ENCODE measurements around the gene FZR1.
A peak's percentile ranks its signal among the peaks of the same experiment; 100 is the strongest.

Gene FZR1

DNA sequence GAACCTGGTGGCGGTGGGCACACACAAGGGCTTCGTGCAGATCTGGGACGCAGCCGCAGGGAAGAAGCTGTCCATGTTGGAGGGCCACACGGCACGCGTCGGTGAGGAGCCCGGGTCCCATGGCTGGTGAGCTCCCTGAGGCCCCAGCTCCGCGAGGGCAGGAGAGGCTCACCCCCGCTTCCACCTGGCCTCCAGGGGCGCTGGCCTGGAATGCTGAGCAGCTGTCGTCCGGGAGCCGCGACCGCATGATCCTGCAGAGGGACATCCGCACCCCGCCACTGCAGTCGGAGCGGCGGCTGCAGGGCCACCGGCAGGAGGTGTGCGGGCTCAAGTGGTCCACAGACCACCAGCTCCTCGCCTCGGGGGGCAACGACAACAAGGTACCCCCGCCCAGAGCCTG lies 25.6 kb downstream of the FZR1 start:
- DNase-seq (ENCODE audit: low read depth in 2 of 2), result no peak

DNA sequence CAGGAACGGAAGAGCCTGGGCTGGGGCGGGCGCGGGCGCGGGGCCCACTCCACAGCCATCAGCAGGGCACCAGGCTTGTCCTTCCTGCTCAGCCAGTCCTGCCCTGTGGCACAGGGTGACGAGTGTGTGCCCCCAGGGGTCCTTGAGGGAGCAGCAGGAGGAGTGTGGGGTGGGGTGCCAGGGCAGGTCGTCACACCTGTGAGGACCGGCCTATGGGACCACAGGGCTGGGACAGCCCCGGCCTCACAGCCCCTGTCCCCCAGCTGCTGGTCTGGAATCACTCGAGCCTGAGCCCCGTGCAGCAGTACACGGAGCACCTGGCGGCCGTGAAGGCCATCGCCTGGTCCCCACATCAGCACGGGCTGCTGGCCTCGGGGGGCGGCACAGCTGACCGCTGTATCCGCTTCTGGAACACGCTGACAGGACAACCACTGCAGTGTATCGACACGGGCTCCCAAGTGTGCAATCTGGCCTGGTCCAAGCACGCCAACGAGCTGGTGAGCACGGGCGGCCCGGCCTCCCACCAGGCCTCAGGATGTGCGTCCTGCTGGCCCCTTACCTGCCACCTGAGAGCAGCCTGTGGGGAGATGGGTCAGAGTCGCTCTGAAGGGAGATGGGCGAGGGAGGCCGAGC lies 26.2 kb downstream of the FZR1 start:
- no peak for DNase-seq (ENCODE audit: low read depth in 2 of 2)

DNA sequence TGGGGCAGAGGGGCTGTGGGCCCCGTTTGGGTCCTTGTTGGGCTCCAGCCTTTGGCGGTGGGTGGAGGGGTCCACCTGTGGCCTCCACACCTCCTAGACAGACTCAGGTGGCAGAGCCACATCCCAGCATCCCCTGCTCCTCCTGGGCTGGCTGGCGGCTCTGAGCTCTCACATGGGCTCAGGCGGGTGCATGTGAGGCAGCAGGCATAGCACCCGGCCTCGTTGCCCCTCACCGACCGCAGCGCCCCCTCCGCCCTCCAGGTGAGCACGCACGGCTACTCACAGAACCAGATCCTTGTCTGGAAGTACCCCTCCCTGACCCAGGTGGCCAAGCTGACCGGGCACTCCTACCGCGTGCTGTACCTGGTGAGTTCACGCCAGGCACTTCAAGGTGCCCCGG lies 26.9 kb downstream of the FZR1 start:
- DNase-seq (ENCODE audit: low read depth in 2 of 2), result no peak

DNA sequence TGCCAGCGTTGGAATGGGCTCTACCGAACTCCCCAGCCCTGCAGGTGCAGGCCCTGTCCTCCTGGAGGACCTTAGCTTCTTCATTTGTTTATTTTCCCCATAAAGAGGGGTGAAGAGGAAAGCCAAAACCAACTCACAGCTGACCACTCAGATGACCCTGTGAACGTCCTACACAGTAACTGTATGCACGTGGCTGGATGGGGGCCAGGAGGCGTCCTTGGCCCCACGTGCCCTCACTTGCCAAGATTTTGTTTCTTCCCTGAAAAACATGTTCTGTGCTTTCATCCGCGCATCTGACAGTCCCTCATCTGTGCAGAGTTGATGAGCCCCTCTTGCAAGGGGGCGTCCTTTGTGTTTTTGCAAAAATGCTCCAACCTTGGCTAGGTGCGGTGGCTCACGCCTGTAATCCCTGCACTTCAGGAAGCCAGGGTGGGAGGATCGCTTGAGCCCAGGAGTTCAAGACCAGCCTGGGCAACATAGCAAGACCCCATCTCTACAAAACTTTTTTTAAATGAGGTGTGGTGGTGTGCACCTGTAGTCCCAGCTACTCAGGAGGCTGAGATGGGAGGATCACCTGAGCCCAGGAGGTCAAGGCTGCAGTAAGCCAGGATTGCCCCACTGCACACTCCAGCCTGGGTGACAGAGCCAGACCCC lies 27.6 kb downstream of the FZR1 start:
- no peak for DNase-seq (ENCODE audit: low read depth in 2 of 2)

DNA sequence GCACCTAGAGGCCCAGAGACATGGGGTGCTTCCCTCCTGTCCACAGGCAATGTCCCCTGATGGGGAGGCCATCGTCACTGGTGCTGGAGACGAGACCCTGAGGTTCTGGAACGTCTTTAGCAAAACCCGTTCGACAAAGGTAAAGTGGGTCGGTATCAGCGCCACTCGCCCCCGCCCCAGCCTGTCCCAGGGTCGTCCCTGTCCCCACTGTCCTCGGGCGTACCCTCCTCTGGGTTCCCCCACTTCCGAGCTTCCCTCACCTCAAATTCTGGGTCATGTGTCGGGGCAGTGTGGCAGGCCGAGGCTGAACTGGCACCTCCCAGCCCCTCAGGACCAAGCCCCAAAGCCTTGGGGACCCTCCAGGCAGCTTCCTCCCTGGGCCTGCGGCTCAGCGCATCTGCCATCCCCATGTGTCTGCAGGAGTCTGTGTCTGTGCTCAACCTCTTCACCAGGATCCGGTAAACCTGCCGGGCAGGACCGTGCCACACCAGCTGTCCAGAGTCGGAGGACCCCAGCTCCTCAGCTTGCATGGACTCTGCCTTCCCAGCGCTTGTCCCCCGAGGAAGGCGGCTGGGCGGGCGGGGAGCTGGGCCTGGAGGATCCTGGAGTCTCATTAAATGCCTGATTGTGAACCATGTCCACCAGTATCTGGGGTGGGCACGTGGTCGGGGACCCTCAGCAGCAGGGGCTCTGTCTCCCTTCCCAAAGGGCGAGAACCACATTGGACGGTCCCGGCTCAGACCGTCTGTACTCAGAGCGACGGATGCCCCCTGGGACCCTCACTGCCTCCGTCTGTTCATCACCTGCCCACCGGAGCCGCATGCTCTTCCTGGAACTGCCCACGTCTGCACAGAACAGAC lies 28.5 kb downstream of the FZR1 start:
- DNase-seq (ENCODE audit: low read depth in 2 of 2), result no peak

DNA sequence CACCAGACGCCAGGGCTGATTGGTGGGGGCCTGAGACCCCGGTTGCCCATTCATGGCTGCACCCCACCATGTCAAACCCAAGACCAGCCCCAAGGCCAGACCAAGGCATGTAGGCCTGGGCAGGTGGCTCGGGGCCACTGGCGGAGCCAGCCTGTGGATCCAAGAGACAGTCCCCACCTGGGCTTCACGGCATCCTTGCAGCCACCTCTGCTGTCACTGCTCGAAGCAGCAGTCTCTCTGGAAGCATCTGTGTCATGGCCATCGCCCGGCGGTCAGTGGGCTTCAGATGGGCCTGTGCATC lies 29.1 kb downstream of the FZR1 start:
- DNase-seq (ENCODE audit: low read depth in 2 of 2), result no peak

DNA sequence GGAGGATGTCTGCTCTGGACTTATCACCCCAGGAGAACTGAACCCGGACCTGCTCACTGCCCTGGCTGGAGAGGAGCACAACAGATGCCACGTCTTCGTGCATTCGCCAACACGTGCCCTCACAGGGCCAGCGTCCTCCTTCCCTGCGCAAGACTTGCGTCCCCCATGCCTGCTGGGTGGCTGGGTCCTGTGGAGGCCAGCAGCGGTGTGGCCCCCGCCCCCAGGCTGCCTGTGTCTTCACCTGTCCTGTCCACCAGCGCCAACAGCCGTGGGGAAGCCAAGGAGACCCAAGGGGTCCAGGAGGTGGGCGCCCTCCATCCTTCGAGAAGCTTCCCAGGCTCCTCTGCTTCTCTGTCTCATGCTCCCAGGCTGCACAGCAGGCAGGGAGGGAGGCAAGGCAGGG lies 29.5 kb downstream of the FZR1 start:
- no peak for DNase-seq (ENCODE audit: low read depth in 2 of 2)

DNA sequence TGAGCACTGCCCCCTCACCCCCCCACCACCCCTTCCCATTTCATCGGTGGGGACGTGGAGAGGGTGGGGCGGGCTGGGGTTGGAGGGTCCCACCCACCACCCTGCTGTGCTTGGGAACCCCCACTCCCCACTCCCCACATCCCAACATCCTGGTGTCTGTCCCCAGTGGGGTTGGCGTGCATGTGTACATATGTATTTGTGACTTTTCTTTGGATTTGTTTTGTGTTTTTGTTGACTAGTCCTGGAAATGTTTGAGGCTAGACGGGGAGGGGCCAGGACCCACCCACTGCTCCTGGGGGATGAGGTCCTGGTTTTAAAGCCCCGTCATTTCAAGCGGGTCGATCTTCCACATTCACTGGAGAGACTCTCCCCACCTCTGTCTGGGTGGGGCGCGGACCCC lies 29.9 kb downstream of the FZR1 start:
- DNase-seq (ENCODE audit: low read depth in 2 of 2), result no peak

DNA sequence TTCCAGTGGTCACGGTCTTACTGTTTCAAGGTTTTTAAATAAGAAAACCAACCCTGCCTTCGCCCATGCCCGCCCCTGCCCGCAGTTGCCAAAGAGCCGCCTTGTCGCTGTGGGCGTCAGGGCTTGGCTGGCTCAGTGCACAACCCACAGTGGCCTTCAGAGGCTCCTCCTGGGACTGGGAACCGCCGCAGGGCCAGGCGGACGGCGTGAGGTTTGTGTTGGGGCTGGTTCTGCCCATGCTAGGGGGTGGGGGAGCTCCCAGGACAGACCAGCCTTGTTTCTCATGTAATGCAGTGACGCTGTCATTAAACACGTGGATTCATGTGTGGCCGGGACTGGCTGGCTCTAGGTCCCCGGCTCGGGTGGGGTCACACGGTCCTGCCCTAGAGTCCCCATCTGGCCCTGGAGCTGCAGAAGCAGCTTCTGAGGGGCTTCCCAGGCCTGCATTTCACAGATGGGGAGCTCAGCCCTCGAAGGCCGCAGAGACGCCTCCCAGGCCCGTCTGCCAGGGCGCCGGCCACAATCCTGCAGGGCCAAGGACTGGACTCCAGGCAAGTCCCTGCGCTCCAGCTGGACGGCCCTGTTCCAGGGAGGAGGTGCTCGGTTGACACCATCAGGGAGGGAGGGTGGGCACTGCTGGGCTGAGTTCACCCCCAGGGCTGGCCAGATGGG lies 30.5 kb downstream of the FZR1 start:
- no peak for DNase-seq (ENCODE audit: low read depth in 2 of 2)

DNA sequence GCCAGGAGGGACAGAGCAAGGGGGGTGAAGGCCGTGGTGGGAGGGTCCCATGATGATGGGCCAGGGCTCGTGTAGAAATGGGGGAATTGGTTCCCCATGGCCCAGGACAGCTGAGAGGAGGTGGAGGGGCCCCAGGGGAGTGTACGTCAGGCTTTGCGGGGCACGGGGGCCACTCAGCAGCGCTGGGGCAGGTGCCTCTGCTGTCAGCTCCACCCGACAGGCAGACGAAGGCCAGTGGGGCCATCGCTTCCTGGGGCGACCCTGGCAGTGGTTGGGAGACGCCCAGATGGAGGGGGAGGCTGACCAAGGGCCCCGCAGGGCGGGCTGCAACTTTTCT lies 31.0 kb downstream of the FZR1 start:
- DNase-seq (ENCODE audit: low read depth in 2 of 2), result no peak

DNA sequence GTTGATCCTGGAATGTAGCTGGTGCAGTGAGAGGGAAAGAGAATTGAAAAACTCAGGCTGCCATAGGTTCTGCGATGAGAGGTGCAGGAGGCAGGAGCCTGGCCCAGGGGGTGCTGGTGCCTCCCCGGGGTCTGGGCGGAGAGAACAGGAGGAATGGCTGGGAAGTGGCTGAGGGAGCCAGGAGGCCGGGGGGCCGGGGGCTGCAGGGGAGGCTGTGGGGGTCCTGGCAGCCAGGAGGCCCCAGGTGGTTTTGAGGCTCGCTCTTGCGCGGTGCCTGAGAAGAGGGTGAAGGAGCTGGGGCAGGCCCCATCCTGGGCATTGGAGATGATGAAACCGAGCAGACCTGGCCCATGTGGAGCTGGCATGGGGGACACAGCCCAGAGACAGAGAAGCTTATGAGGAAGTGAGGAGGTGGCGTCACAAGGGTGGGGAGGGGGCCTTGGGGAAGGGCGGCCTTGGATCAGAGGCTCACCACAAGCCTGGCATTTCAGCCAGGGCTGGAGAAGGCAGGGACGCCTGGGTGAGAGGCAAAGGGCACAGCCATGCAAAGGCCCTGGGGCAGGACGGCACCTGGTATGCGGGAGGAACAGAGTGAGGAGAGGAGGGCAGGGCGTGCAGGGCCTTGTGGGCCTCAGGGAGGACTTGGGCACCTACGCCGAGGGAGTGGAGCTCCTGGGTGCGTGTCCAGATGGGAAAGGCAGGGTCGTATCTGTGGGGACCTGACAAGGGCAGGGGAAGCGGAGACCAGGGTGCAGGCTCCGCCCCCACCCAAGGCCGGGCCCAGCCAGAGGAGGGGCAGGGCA lies 31.5 kb downstream of the FZR1 start:
- no peak for DNase-seq (ENCODE audit: low read depth in 2 of 2)

DNA sequence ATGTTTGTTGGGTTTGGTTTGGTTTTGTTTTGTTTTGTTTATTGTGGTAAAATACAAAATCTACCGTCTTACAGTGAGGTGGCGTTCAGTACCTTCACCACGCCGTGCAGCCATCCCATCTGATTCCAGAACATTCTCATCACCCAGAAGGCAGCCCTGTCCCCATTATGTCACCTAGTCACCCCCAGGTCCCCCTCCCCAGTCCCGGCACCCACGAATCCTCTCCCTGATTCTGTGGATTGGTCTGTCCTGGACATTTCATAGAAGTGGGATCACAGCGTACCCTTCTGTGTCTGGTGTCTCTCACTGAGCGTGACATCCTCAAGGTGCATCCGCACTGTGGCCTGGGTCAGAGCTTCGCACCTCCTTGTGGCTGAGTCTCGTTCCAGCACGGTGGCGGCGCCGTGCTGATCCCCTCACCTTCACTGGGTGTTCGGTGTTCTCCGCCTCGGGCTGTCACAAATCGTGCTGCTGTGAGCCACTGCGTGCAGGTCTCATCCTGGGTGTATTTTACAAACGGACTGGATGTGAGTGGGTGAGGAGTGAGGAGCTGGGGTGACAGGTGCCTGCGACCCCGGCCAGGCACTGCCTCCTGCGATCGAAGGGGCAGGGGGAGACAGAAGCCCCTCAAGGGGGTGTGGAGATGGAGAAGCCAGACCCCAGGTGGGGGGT lies 32.3 kb downstream of the FZR1 start:
- DNase-seq (ENCODE audit: low read depth in 2 of 2), result no peak

DNA sequence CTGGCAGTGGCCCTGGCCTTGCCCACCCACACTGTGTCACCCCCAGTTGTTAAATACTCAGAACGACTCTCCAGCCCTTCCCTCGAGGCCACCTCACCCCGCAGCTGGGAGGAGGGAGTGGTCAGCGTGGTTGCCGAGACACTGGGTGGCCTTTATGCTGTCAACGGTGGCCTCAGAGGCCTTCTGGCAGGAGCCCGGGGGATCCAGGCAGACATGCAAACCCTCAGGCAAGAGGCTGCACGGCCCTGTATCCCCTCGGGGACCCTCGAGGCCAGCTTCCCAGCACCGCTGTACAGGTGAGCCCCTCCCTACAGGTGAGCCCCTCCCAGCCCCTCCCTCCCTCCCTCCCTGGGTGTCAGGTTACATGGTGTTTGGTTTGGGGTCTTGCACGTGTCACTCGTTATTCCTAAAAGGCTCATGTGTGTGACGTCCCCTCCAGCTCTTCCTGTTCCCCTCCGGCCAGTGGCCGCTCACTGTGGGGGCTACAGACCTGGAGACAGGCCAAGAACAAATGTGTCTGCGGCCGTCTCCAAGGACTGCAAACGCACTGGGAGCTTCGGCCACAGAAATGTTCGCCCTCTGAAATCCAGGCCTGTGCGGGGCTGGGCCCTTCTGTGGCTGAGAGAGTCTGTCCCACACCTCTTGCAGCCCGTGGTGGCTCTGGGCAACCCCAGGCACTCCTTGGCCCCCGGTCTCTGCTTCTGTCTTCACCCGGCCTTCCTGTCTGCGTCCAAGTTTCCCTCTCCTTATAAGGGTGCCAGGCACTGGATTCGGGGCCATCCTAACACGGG lies 33.0 kb downstream of the FZR1 start, which contains the start of gene TEKTIP1:
TSS of gene TEKTIP1 (plus strand) at position 210 of the 791 bp plus-strand sequence. CDS start at position 214, 4 bp downstream.
- no peak for DNase-seq (ENCODE audit: low read depth in 2 of 2)

DNA sequence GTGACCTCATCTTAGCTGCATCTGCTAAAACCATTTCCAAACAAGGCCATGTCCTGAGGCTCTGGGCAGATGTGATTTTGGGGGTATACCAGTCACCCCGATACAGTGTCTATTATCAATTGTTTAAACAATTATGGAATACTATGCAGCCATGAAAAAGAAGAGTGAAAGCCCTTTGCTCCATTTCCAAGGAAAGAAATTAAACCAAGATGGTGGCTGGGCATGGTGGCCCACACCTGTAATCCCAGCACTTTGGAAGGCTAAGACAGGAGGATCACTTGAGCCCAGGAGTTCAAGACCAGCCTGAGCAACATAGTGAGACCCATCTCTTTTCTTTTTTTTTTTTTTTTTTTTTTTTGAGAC lies 33.6 kb downstream of the FZR1 start:
- no peak for DNase-seq (ENCODE audit: low read depth in 2 of 2)

DNA sequence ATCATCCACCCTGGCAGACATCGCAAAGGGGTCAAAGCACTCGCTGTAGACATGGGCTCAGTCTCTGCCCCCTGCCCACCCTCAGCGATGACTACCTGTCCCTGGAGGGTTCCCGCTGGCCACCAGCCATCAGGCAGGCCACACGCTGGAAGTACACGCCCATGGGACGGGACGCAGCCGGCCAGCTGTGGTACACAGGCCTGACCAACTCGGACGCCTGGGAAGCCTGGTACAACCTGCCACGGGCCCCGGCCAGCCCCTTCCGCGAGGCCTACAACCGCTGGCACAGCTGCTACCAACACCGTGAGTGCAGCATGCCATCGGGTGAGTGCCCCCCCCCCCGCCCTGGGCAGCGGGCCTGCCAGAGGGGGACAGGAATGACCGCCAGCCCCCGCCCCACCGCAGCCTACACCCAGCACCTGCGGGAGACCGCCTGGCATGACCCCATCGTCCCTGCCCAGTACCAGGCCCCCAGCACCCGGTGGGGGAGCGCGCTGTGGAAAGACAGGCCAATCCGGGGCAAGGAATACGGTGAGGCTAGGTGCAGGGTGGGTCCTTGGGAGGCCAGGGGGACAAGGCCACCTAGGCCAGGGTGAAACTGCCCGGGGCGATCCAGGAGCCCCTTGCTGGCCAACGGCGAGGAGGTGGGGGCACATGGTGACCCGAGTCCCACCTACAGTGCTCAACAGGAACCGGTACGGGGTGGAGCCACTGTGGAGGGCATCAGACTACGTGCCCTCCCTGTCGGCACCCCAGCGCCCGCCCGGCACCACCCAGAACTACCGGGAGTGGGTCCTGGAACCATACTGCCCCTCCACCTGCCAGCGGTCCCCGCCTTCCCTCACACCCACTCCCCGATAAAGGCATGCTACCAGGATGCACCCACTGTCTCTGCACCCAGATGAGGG lies 37.3 kb downstream of the FZR1 start:
- no peak for DNase-seq (ENCODE audit: low read depth in 2 of 2)

DNA sequence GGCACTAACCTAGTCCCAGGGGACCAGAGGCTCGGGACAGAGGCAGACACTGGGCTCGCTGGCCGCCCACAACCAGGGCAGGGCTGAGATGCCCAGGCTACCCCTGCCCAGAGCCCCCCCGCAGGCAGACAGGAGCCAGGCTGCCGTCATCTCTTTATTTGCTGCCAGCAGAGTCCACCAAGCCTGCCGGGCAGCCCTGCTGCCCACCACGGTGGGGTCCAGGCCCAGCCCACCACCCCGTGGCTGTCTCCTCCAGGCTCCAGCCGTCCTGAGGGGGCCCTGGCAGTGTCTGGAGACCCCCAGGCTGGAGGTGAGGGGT lies 37.9 kb downstream of the FZR1 start:
- DNase-seq (ENCODE audit: low read depth in 2 of 2), result no peak

DNA sequence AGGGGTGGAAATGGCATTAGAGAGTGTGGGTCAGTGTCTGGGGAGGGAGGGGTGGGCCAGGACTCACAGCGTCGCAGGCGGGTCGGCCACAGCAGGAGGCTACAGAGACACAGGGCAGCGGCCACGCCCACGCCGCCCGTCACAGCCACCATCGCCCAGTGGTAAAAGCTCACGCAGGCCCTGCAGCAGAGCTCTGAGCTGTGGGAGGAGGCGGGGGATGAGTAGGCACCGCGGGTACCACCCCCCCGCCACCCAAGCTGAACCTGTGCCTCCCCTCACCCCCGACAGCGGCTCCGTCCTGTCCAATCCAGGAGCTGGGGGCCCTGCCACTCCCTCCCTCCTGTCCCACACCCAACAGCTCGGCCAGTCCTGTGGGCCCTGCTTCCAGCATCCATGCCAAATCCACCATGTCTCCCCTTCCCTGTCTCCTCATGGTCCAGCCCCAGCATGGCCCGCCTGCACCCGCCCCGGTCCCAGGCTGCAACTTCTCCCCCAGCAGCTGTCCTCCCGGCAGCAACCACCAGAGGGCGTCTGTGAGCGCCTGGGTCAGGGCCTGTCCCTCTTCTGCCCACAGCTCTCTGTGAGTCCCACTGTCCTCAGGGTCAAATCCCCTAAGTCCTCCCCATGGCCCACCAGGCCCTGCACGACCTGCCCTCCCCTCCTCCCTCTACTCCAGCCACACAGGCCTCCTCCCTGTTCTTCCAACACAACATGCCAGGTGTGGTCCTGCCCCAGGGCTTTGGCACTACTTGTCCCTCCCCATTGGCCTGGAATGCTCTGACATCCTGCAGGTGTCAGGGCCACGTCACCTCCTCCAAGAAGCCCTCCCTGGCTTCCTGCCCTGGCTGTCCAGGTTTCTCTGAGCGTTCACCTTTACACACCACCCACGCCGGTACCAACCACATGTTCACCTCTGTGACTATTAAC lies 38.9 kb downstream of the FZR1 start:
- DNase-seq (ENCODE audit: low read depth in 2 of 2), result peak; percentile 57 to 79

DNA sequence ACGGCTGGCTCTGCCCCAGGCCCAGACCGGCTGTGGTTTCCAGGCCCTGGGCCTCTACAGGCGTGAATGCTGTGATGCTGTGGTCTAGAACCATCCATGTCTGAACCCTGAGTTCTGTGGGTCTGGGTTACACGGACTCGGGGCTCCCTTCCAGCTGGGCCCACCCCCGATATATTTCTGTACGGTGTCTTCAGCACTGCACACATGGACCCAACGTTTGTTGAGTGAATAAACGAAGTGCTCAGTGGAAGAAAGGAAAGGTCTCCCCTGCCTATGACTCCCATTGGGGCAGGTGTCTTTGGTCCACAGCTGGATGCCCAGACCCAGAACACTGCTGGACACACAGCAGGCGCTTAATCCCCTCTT lies 39.5 kb downstream of the FZR1 start:
- DNase-seq (ENCODE audit: low read depth in 2 of 2), result no peak

DNA sequence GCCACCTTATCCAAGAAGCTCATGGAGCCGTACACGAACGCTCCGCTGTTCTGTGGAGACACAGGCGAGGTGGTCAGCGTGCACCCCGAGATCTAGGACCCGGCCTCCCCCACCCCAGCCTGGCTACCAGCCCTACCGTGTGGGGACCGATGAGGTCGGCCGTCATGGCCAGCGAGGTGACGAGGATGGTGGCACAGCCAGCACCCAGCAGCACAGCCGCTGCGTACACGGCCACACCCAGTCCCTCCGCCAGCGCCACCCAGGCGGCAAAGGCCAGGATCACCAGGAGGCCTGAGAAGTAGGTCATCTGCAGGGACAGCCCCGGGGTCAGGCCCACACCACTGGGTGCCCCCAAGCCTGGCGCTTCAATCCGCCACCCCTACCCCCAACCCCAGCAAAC lies 40.0 kb downstream of the FZR1 start:
- no peak for DNase-seq (ENCODE audit: low read depth in 2 of 2)

All from stimulated activated CD4-positive, alpha-beta T cell treated with anti-CD3 and anti-CD28 coated beads, Interleukin-12 subunit alpha, Interleukin-12 subunit beta, amount 100 ng/mL, for 24 hours (primary cell).